Hepatocyte (in vitro differentiated cells): Measurements from ENCODE around the gene EEF1G.

Experiments used
- CTCF ChIP-seq: fragments of 200-600 bp; sonication (generic); IDR thresholded peaks from 2 replicates; pipeline ENCODE4 v1.5.1; 2016; ENCODE audit warnings: antibody characterized with exemption, mild to moderate bottlenecking; ENCODE audit not compliant: poor library complexity
- EZH2 ChIP-seq: fragments of 200-600 bp; sonication (generic); IDR thresholded peaks from 2 replicates; pipeline ENCODE4 v1.6.1; 2016; ENCODE audit warnings: antibody characterized with exemption, mild to moderate bottlenecking, borderline replicate concordance
- EZH2phosphoT487 ChIP-seq: fragments of 200-600 bp; sonication (generic); IDR thresholded peaks from one replicate; pipeline ENCODE4 v1.6.1; 2018; ENCODE audit warnings: antibody characterized with exemption, mild to moderate bottlenecking, low read depth, moderate library complexity; ENCODE audit not compliant: unreplicated experiment, severe bottlenecking

DNA sequence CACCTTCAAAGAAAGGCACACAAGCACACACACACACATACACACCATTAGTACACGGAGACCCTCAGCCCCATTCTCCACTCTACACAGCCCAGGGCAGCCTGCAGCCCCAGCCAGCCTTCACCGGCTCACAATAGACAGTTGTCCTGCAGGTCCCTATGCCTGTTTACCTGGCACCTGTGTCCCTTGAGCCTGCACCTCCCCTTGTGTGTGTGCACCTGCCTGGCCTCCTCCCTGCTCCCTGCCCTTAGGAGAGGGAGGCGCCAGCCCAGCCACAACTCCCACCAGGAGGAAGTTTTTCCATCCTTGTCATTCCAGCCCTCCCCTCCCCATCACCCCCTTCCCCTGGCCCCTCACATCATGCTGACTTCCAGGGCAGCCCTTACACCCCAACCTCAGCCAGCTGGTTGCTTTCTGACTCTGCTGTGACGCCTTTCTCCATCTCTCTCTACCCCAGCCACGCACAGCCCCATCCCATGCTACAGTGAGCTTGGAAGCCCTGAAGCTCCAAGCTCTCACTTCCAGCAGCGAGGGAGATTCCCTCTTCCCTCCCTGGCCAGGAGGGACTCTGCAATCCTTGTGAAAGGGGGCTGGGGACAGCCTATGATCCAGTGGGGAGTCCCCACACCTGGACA, 31.5 kb downstream of the EEF1G start:
- TF ChIP-seq CTCF = no peak
- no peak for TF ChIP-seq EZH2
- no peak for TF ChIP-seq EZH2phosphoT487
